BE2C (cell line): Measurements from ENCODE around the gene CACHD1.

Experiments used
- DNase-seq: peaks from one replicate; pipeline ENCODE4 v3.0.0-alpha.2; 2020
- H3K27me3 ChIP-seq: fragments of 250-450 bp; sonication (Bioruptor Pico); 2 replicates; pipeline ENCODE4 v1.5.1; 2020; ENCODE audit warnings: mild to moderate bottlenecking
- H3K36me3 ChIP-seq: fragments of 250-450 bp; sonication (Bioruptor Pico); 2 replicates; pipeline ENCODE4 v1.5.1; 2020; ENCODE audit warnings: mild to moderate bottlenecking
- H3K4me1 ChIP-seq: fragments of 250-450 bp; sonication (Bioruptor Pico); 2 replicates; pipeline ENCODE4 v1.5.1; 2020
- H3K4me3 ChIP-seq: 2 replicates; pipeline ENCODE4 v1.5.1; 2011; ENCODE audit warnings: low read depth, low read length
- H3K9me3 ChIP-seq: fragments of 250-450 bp; sonication (Bioruptor Pico); 2 replicates; pipeline ENCODE4 v1.5.1; 2020
- CTCF ChIP-seq: IDR thresholded peaks from 2 replicates; pipeline ENCODE4 v1.5.1; 2012; ENCODE audit warnings: mild to moderate bottlenecking, low read depth, low read length

Gene CACHD1

GRCh38 chr1:64686828-64687724 lies 217.1 kb downstream of the CACHD1 start:
- no peaks in the 10 kb centered on the region for H3K27me3 ChIP-seq
- DNase-seq, result peak; percentile 19
- no peaks in the 10 kb centered on the region for H3K4me1 ChIP-seq
- H3K36me3 ChIP-seq, result no peaks in the 10 kb centered on the region
- H3K4me3 ChIP-seq, result no peak overlapping the region
- TF ChIP-seq CTCF, result peak; percentile 68
- H3K9me3 ChIP-seq, result no peaks in the 10 kb centered on the region

- no peak for DNase-seq
- no peaks in the 10 kb centered on the region for H3K27me3 ChIP-seq
- no peaks in the 10 kb centered on the region for H3K36me3 ChIP-seq
- no peak for TF ChIP-seq CTCF
- no peaks in the 10 kb centered on the region for H3K4me1 ChIP-seq
- no peak overlapping the region for H3K4me3 ChIP-seq
- no peaks in the 10 kb centered on the region for H3K9me3 ChIP-seq
Measured at GRCh38 chr1:64687725-64688327, 217.9 kb downstream of the CACHD1 start.

GRCh38 chr1:64691626-64692025 lies 221.7 kb downstream of the CACHD1 start:
- DNase-seq, result no peak
- Histone ChIP-seq H3K36me3 (no peaks in the 10 kb centered on the region), H3K9me3 (no peaks in the 10 kb centered on the region), H3K27me3 (no peaks in the 10 kb centered on the region), H3K4me3 (no peak overlapping the region), H3K4me1 (no peaks in the 10 kb centered on the region)
- no peak for TF ChIP-seq CTCF

GRCh38 chr1:64692911-64693310 lies 223.0 kb downstream of the CACHD1 start:
- Histone ChIP-seq H3K36me3 (no peaks in the 10 kb centered on the region), H3K4me1 (no peaks in the 10 kb centered on the region), H3K9me3 (no peaks in the 10 kb centered on the region), H3K4me3 (no peak overlapping the region), H3K27me3 (no peaks in the 10 kb centered on the region)
- no peak for TF ChIP-seq CTCF
- DNase-seq, result no peak

- H3K4me3 ChIP-seq, result no peak overlapping the region
- no peaks in the 10 kb centered on the region for H3K27me3 ChIP-seq
- no peaks in the 10 kb centered on the region for H3K36me3 ChIP-seq
- no peak for DNase-seq
- no peaks in the 10 kb centered on the region for H3K4me1 ChIP-seq
- no peaks in the 10 kb centered on the region for H3K9me3 ChIP-seq
- TF ChIP-seq CTCF, result no peak
Measured at GRCh38 chr1:64693406-64693805, 223.5 kb downstream of the CACHD1 start.

GRCh38 chr1:64696879-64697278 lies 226.9 kb downstream of the CACHD1 start:
- H3K36me3 ChIP-seq, result no peaks in the 10 kb centered on the region
- no peaks in the 10 kb centered on the region for H3K9me3 ChIP-seq
- H3K27me3 ChIP-seq, result no peaks in the 10 kb centered on the region
- no peaks in the 10 kb centered on the region for H3K4me1 ChIP-seq
- TF ChIP-seq CTCF, result no peak
- DNase-seq, result no peak
- no peak overlapping the region for H3K4me3 ChIP-seq
